SK-N-SH treated with all-trans-retinoic acid at 6 μM for 48 hours (cell line): Measurements from ENCODE around the gene RASSF4.

Experiments used
- ATAC-seq: fragments of 200-7000 bp; cut with Tn5 transposase; 3 replicates; pipeline ENCODE4 v1.9.1; 2020; ENCODE audit warnings: mild to moderate bottlenecking, moderate library complexity
- ARNTL ChIP-seq: fragments of 450-650 bp; formaldehyde crosslinking; IDR thresholded peaks from 2 replicates; pipeline ENCODE4 v1.5.0; 2020; ENCODE audit warnings: low read depth, mild to moderate bottlenecking, moderate library complexity, borderline replicate concordance
- BACH2 ChIP-seq: fragments of 250-450 bp; sonication (Bioruptor Pico); IDR thresholded peaks from 2 replicates; pipeline ENCODE4 v1.9.0; 2021; ENCODE audit warnings: mild to moderate bottlenecking, borderline replicate concordance
- CSDC2 ChIP-seq: fragments of 250-450 bp; sonication (Bioruptor Pico); IDR thresholded peaks from 2 replicates; pipeline ENCODE4 v1.5.0; 2020; ENCODE audit warnings: mild to moderate bottlenecking, moderate library complexity
- ESRRG ChIP-seq: fragments of 250-450 bp; sonication (Bioruptor Pico); IDR thresholded peaks from 2 replicates; pipeline ENCODE4 v1.6.1; 2021; ENCODE audit warnings: mild to moderate bottlenecking
- GLIS3 ChIP-seq: fragments of 250-450 bp; sonication (Bioruptor Pico); IDR thresholded peaks from 2 replicates; pipeline ENCODE4 v1.5.0; 2020; ENCODE audit warnings: mild to moderate bottlenecking, moderate library complexity
- ISL1 ChIP-seq: fragments of 250-450 bp; sonication (Bioruptor Pico); IDR thresholded peaks from 2 replicates; pipeline ENCODE4 v2.1.2; 2022; ENCODE audit warnings: mild to moderate bottlenecking, moderate library complexity
- PPARA ChIP-seq: fragments of 250-450 bp; sonication (Bioruptor Pico); IDR thresholded peaks from 2 replicates; pipeline ENCODE4 v1.5.0; 2020; ENCODE audit warnings: mild to moderate bottlenecking, borderline replicate concordance
- RARB ChIP-seq: fragments of 250-450 bp; sonication (Bioruptor Pico); IDR thresholded peaks from 2 replicates; pipeline ENCODE4 v1.8.0; 2021; ENCODE audit warnings: mild to moderate bottlenecking, moderate library complexity
- SNAI2 ChIP-seq: fragments of 250-450 bp; sonication (Bioruptor Pico); IDR thresholded peaks from 2 replicates; pipeline ENCODE4 v1.5.0; 2020; ENCODE audit warnings: mild to moderate bottlenecking, moderate library complexity
- TCF4 ChIP-seq: fragments of 250-450 bp; sonication (Bioruptor Pico); IDR thresholded peaks from 2 replicates; pipeline ENCODE4 v1.8.0; 2021; ENCODE audit warnings: mild to moderate bottlenecking, moderate library complexity, borderline replicate concordance
- TOX ChIP-seq: fragments of 250-450 bp; sonication (Bioruptor Pico); IDR thresholded peaks from 2 replicates; pipeline ENCODE4 v1.8.0; 2021; ENCODE audit warnings: mild to moderate bottlenecking, moderate library complexity, borderline replicate concordance
- ZC3H10 ChIP-seq: fragments of 250-450 bp; sonication (Bioruptor Pico); IDR thresholded peaks from 2 replicates; pipeline ENCODE4 v1.5.1; 2021; ENCODE audit warnings: mild to moderate bottlenecking, moderate library complexity
- ZFP3 ChIP-seq: fragments of 250-450 bp; sonication (Bioruptor Pico); IDR thresholded peaks from 2 replicates; pipeline ENCODE4 v1.5.0; 2020; ENCODE audit warnings: mild to moderate bottlenecking, moderate library complexity
- ZNF565 ChIP-seq: fragments of 450-650 bp; formaldehyde crosslinking; conservative IDR thresholded peaks from 2 replicates; pipeline ENCODE4 v1.5.0; 2020; ENCODE audit warnings: low read depth, mild to moderate bottlenecking, moderate library complexity
- ZNF70 ChIP-seq: fragments of 450-650 bp; formaldehyde crosslinking; IDR thresholded peaks from 2 replicates; pipeline ENCODE4 v1.5.0; 2020; ENCODE audit warnings: mild to moderate bottlenecking, moderate library complexity
- ZNF8 ChIP-seq: fragments of 450-650 bp; formaldehyde crosslinking; IDR thresholded peaks from 2 replicates; pipeline ENCODE4 v1.5.0; 2020; ENCODE audit warnings: mild to moderate bottlenecking, moderate library complexity
- TF ChIP-seq, protein P1 (sequence below): fragments of 250-450 bp; sonication (Bioruptor Pico); IDR thresholded peaks from 2 replicates; pipeline ENCODE4 v1.5.1; 2020; ENCODE audit warnings: low read depth, mild to moderate bottlenecking, moderate library complexity
- TF ChIP-seq, protein P2 (sequence below): fragments of 250-450 bp; sonication (Bioruptor Pico); IDR thresholded peaks from 2 replicates; pipeline ENCODE4 v1.5.0; 2020; ENCODE audit warnings: mild to moderate bottlenecking, moderate library complexity
- TF ChIP-seq, protein P3 (sequence below): fragments of 250-450 bp; sonication (Bioruptor Pico); IDR thresholded peaks from 2 replicates; pipeline ENCODE4 v1.8.0; 2021; ENCODE audit warnings: low read depth, mild to moderate bottlenecking, moderate library complexity, borderline replicate concordance
- TF ChIP-seq, protein P4 (sequence below): fragments of 250-450 bp; sonication (Bioruptor Pico); IDR thresholded peaks from 2 replicates; pipeline ENCODE4 v1.5.1; 2021; ENCODE audit warnings: mild to moderate bottlenecking, moderate library complexity
- TF ChIP-seq, protein P5 (sequence below): fragments of 250-450 bp; sonication (Bioruptor Pico); IDR thresholded peaks from 2 replicates; pipeline ENCODE4 v1.8.0; 2020; ENCODE audit warnings: mild to moderate bottlenecking, moderate library complexity, borderline replicate concordance

Gene RASSF4

DNA sequence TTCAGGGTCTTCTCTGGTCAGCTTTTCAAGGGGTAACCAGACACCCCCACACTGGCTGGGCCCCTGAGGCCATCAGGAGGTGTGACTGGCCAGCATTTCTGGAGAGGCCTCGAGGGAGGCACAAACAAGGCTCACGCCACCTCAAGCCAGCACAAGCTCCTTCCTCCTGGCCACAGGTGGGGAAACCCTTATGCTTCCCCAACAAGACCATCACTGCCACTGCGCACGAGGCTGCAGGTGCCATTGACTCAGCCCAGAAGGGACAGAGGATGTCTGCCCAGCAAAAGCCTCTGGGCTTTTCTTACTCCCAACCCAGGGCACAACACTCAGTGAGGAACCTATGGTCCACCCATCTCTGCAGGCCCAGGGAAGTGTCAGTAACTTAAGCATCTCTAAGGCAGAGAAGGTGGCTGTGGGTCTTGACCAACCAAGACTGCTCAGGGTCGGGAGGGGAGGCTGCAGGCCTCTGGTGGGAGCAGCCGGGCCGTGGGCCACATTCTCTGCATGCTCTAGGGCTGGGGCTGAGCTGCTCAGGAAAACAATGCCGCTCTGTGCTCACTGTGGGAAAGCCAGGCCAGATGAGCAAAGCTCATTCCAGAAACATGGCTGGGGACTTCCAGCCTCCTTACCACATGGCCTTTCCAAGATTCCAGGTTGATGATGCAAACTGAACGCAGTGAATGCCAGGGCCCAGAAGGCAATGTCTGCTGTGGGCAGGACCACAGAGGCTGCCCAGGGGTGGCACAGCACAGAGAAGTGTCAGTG is 24.2 kb upstream of the RASSF4 start:
- ATAC-seq: peak; percentile 50

DNA sequence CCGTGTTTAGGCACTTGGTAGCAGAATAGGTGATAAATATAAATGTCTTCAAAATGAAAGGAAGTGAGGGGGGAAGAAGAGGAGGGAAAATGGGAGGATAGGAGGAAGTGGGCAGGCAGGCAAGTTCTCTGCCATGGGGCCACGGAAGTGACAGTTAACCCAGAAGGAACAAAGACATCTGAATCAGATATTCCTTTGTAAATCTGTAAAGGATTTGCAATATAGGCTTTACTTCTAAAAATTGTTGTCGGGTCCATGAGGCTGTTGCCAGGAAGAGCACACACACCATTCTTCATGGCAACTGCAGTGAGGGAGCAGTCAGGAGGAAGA is 23.7 kb upstream of the RASSF4 start:
- no peak for ATAC-seq
- TF ChIP-seq RARB (CRISPR knock-in tag): no peak
- TF ChIP-seq TOX: no peak
- no peak for TF ChIP-seq ZC3H10 (CRISPR knock-in tag)
- TF ChIP-seq CSDC2 (CRISPR knock-in tag): no peak
- TF ChIP-seq, protein P1, sequence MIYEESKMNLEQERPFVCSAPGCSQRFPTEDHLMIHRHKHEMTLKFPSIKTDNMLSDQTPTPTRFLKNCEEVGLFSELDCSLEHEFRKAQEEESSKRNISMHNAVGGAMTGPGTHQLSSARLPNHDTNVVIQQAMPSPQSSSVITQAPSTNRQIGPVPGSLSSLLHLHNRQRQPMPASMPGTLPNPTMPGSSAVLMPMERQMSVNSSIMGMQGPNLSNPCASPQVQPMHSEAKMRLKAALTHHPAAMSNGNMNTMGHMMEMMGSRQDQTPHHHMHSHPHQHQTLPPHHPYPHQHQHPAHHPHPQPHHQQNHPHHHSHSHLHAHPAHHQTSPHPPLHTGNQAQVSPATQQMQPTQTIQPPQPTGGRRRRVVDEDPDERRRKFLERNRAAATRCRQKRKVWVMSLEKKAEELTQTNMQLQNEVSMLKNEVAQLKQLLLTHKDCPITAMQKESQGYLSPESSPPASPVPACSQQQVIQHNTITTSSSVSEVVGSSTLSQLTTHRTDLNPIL: no peak
- TF ChIP-seq TCF4 (CRISPR knock-in tag): no peak
- no peak for TF ChIP-seq ZNF565 (CRISPR knock-in tag)
- no peak for TF ChIP-seq SNAI2 (CRISPR knock-in tag)

More for the DNA sequence above, 24.2 kb upstream of the RASSF4 start:
- TF ChIP-seq ZC3H10 (CRISPR knock-in tag) (no peak), RARB (CRISPR knock-in tag) (no peak), ZFP3 (no peak), TOX (no peak), ZNF70 (CRISPR knock-in tag) (no peak), ISL1 (peak; percentile 66), ARNTL (no peak), SNAI2 (CRISPR knock-in tag) (0 out of 2 replicates have a peak, but pooled peaks have one; percentile 13), BACH2 (no peak), ZNF565 (CRISPR knock-in tag) (no peak), GLIS3 (CRISPR knock-in tag) (no peak), CSDC2 (CRISPR knock-in tag) (no peak), TCF4 (CRISPR knock-in tag) (no peak)
- TF ChIP-seq, protein P2, sequence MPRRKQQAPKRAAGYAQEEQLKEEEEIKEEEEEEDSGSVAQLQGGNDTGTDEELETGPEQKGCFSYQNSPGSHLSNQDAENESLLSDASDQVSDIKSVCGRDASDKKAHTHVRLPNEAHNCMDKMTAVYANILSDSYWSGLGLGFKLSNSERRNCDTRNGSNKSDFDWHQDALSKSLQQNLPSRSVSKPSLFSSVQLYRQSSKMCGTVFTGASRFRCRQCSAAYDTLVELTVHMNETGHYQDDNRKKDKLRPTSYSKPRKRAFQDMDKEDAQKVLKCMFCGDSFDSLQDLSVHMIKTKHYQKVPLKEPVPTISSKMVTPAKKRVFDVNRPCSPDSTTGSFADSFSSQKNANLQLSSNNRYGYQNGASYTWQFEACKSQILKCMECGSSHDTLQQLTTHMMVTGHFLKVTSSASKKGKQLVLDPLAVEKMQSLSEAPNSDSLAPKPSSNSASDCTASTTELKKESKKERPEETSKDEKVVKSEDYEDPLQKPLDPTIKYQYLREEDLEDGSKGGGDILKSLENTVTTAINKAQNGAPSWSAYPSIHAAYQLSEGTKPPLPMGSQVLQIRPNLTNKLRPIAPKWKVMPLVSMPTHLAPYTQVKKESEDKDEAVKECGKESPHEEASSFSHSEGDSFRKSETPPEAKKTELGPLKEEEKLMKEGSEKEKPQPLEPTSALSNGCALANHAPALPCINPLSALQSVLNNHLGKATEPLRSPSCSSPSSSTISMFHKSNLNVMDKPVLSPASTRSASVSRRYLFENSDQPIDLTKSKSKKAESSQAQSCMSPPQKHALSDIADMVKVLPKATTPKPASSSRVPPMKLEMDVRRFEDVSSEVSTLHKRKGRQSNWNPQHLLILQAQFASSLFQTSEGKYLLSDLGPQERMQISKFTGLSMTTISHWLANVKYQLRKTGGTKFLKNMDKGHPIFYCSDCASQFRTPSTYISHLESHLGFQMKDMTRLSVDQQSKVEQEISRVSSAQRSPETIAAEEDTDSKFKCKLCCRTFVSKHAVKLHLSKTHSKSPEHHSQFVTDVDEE: no peak
- TF ChIP-seq, protein P3, sequence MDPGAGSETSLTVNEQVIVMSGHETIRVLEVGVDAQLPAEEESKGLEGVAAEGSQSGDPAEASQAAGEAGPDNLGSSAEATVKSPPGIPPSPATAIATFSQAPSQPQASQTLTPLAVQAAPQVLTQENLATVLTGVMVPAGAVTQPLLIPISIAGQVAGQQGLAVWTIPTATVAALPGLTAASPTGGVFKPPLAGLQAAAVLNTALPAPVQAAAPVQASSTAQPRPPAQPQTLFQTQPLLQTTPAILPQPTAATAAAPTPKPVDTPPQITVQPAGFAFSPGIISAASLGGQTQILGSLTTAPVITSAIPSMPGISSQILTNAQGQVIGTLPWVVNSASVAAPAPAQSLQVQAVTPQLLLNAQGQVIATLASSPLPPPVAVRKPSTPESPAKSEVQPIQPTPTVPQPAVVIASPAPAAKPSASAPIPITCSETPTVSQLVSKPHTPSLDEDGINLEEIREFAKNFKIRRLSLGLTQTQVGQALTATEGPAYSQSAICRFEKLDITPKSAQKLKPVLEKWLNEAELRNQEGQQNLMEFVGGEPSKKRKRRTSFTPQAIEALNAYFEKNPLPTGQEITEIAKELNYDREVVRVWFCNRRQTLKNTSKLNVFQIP (CRISPR knock-in tag): no peak
- TF ChIP-seq, protein P4, sequence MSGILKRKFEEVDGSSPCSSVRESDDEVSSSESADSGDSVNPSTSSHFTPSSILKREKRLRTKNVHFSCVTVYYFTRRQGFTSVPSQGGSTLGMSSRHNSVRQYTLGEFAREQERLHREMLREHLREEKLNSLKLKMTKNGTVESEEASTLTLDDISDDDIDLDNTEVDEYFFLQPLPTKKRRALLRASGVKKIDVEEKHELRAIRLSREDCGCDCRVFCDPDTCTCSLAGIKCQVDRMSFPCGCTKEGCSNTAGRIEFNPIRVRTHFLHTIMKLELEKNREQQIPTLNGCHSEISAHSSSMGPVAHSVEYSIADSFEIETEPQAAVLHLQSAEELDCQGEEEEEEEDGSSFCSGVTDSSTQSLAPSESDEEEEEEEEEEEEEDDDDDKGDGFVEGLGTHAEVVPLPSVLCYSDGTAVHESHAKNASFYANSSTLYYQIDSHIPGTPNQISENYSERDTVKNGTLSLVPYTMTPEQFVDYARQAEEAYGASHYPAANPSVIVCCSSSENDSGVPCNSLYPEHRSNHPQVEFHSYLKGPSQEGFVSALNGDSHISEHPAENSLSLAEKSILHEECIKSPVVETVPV: no peak
- TF ChIP-seq, protein P5, sequence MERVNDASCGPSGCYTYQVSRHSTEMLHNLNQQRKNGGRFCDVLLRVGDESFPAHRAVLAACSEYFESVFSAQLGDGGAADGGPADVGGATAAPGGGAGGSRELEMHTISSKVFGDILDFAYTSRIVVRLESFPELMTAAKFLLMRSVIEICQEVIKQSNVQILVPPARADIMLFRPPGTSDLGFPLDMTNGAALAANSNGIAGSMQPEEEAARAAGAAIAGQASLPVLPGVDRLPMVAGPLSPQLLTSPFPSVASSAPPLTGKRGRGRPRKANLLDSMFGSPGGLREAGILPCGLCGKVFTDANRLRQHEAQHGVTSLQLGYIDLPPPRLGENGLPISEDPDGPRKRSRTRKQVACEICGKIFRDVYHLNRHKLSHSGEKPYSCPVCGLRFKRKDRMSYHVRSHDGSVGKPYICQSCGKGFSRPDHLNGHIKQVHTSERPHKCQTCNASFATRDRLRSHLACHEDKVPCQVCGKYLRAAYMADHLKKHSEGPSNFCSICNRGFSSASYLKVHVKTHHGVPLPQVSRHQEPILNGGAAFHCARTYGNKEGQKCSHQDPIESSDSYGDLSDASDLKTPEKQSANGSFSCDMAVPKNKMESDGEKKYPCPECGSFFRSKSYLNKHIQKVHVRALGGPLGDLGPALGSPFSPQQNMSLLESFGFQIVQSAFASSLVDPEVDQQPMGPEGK (CRISPR knock-in tag): no peak

DNA sequence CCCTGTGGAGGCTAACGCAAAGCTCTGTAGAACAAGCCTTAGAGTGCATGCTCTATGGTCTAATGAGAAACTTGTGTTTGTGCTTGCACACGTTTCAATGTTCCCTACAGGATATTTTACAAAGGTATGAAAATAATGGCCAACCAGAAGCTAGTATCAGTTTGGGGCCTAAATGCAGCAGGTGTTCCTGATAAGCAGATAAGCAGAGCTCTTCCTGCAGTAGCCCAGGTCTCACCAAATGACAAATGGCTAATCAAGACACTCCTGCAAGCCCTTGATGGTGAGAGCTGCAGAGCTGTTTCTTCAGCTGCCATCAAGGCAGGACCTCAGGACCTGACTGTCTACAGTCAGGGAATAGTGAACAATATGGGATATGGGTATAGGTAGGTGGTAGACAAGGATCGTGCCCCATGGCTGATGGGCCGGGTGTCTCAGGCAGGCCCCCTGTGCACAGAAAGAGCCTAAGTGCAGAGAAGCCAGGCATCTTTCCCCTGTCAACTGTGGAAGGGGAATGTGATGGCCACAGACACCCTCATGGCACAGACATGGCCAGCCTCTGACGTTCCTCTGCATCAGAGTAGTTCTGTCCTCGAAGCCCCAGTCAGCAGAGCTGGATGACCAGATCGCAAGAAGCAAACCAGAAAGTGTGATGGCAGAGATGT is 23.2 kb upstream of the RASSF4 start:
- no peak for ATAC-seq
- TF ChIP-seq ZC3H10 (CRISPR knock-in tag) (no peak), ESRRG (CRISPR knock-in tag) (no peak), ZNF8 (no peak), GLIS3 (CRISPR knock-in tag) (no peak), ZFP3 (no peak), SNAI2 (CRISPR knock-in tag) (no peak), TCF4 (CRISPR knock-in tag) (no peak), PPARA (CRISPR knock-in tag) (no peak)
- TF ChIP-seq, protein P3 (CRISPR knock-in tag): no peak
